IMR-90 (cell line): ENCODE results near the gene COA6. TPM values are rescaled to one million over a fixed set of nuclear protein-coding genes. Genes with fewer than 3 reads are reported as not detected.

Experiments used
- ATAC-seq: fragments of 200-7000 bp; cut with Tn5 transposase; 2 replicates; pipeline ENCODE4 v1.9.1; 2020; ENCODE audit warnings: low read depth, mild to moderate bottlenecking, moderate library complexity
- BruUV-seq: library from RNA; stranded (reverse); fragments of 400-500 nt; replicated peaks from 2 replicates; lab custom pipeline; 2021; lab: Mats Ljungman, UMichigan
- CTCF ChIA-PET: fragments of 300-600 bp; formaldehyde crosslinking; extraction: SDS; loops from one replicate; lab custom pipeline; 2021; ENCODE audit warnings: antibody characterized with exemption; lab: Yijun Ruan, JAX
- POLR2A ChIA-PET: fragments of 300-600 bp; sonication (Branson Sonifier 250); formaldehyde crosslinking; loops from one replicate; lab custom pipeline; 2022; ENCODE audit warnings: antibody characterized with exemption; ENCODE audit not compliant: unreplicated experiment; lab: Charles Lee
- DNase-seq: peaks from one replicate; pipeline ENCODE4 v3.0.0; 2013
- H2AFZ ChIP-seq: replicated peaks from 2 replicates; pipeline ENCODE3; 2013; ENCODE audit warnings: low read length, mild to moderate bottlenecking; ENCODE audit not compliant: poor library complexity
- H2AK5ac ChIP-seq: 2 replicates; pipeline ENCODE4 v1.6.1; 2013; ENCODE audit warnings: low read depth, low read length, inconsistent platforms
- H2AK9ac ChIP-seq: replicated peaks from 2 replicates; pipeline ENCODE3; 2013; ENCODE audit warnings: mild to moderate bottlenecking, low read depth, low read length, moderate library complexity; ENCODE audit not compliant: poor library complexity
- H2BK120ac ChIP-seq: 2 replicates; pipeline ENCODE4 v1.6.1; 2013; ENCODE audit warnings: low read depth, low read length, inconsistent platforms
- H2BK15ac ChIP-seq: 3 replicates; pipeline ENCODE4 v1.6.1; 2013; ENCODE audit warnings: low read depth, low read length, inconsistent platforms
- H2BK20ac ChIP-seq: 2 replicates; pipeline ENCODE4 v1.6.1; 2013; ENCODE audit warnings: low read depth, mild to moderate bottlenecking, inconsistent platforms, low read length, moderate library complexity
- H2BK5ac ChIP-seq: 2 replicates; pipeline ENCODE4 v1.6.1; 2013; ENCODE audit warnings: mild to moderate bottlenecking, low read depth, low read length, inconsistent platforms; ENCODE audit not compliant: poor library complexity, severe bottlenecking
- H3K14ac ChIP-seq: replicated peaks from 2 replicates; pipeline ENCODE4 v1.6.1; 2013; ENCODE audit warnings: low read depth, low read length, inconsistent platforms
- H3K18ac ChIP-seq: 2 replicates; pipeline ENCODE4 v1.6.1; 2013; ENCODE audit warnings: low read depth, low read length, control low read depth
- H3K23ac ChIP-seq: 2 replicates; pipeline ENCODE4 v1.6.1; 2013; ENCODE audit warnings: low read depth, low read length, inconsistent platforms
- H3K27ac ChIP-seq: 2 replicates; pipeline ENCODE4 v1.5.1; 2013; ENCODE audit warnings: mild to moderate bottlenecking, control low read depth, low read length; ENCODE audit not compliant: insufficient read depth
- H3K27me3 ChIP-seq: 2 replicates; pipeline ENCODE4 v1.6.1; 2013; ENCODE audit warnings: low read length; ENCODE audit not compliant: control insufficient read depth, insufficient read depth
- H3K36me3 ChIP-seq: 2 replicates; pipeline ENCODE4 v1.6.1; 2013; ENCODE audit warnings: low read length, mixed read lengths; ENCODE audit not compliant: control insufficient read depth, insufficient read depth
- H3K4ac ChIP-seq: 2 replicates; pipeline ENCODE4 v1.6.1; 2013; ENCODE audit warnings: low read depth, low read length, inconsistent platforms
- H3K4me1 ChIP-seq: 2 replicates; pipeline ENCODE4 v1.6.1; 2013; ENCODE audit warnings: low read length, mixed read lengths; ENCODE audit not compliant: control insufficient read depth, insufficient read depth
- H3K4me2 ChIP-seq: 2 replicates; pipeline ENCODE4 v1.6.1; 2013; ENCODE audit warnings: low read depth, mild to moderate bottlenecking, control low read depth, low read length, moderate library complexity
- H3K4me3 ChIP-seq: 2 replicates; pipeline ENCODE4 v1.5.1; 2013; ENCODE audit warnings: low read depth, mild to moderate bottlenecking, control low read depth, low read length, moderate library complexity; ENCODE audit not compliant: insufficient read depth
- H3K56ac ChIP-seq: 2 replicates; pipeline ENCODE4 v1.6.1; 2013; ENCODE audit warnings: low read length, inconsistent platforms; ENCODE audit not compliant: insufficient read depth; ENCODE audit errors: extremely low read depth
- H3K79me1 ChIP-seq, 2 experiments: 2 replicates each; pipeline ENCODE4 v1.6.1; 2013; ENCODE audit warnings: low read length in 2 of 2, inconsistent platforms in 1 of 2, low read depth in 1 of 2
- H3K9ac ChIP-seq: 2 replicates; pipeline ENCODE4 v1.6.1; 2013; ENCODE audit warnings: low read depth, low read length, control low read depth
- H3K9me1 ChIP-seq: 2 replicates; pipeline ENCODE4 v1.6.1; 2013; ENCODE audit warnings: low read length, inconsistent platforms; ENCODE audit not compliant: insufficient read depth
- H3K9me3 ChIP-seq: 2 replicates; pipeline ENCODE4 v1.6.1; 2013; ENCODE audit warnings: low read length; ENCODE audit not compliant: control insufficient read depth, insufficient read depth
- H4K20me1 ChIP-seq: 2 replicates; pipeline ENCODE4 v1.6.1; 2013; ENCODE audit warnings: low read length, inconsistent platforms; ENCODE audit not compliant: insufficient read depth
- H4K5ac ChIP-seq: 2 replicates; pipeline ENCODE4 v1.6.1; 2013; ENCODE audit warnings: mild to moderate bottlenecking, low read depth, low read length, control low read depth
- H4K8ac ChIP-seq, 2 experiments: 2 replicates each; pipeline ENCODE4 v1.6.1; 2013; ENCODE audit warnings: low read depth in 2 of 2, low read length in 2 of 2, control low read depth in 1 of 2, inconsistent platforms in 1 of 2
- H4K91ac ChIP-seq: 2 replicates; pipeline ENCODE4 v1.6.1; 2013; ENCODE audit warnings: low read depth, low read length, inconsistent platforms; ENCODE audit not compliant: insufficient read depth
- BHLHE40 ChIP-seq: fragments of 150-350 bp; IDR thresholded peaks from 2 replicates; pipeline ENCODE4 v1.6.1; 2016; ENCODE audit warnings: mild to moderate bottlenecking, low read depth, low read length
- CEBPB ChIP-seq: IDR thresholded peaks from 2 replicates; pipeline ENCODE4 v1.6.1; 2012; ENCODE audit warnings: low read depth, low read length, improper control_type of control experiment
- CHD1 ChIP-seq: IDR thresholded peaks from 2 replicates; pipeline ENCODE4 v1.6.1; 2012; ENCODE audit warnings: low read depth, low read length, improper control_type of control experiment
- FOS ChIP-seq: fragments of 150-350 bp; IDR thresholded peaks from 2 replicates; pipeline ENCODE4 v1.6.1; 2016; ENCODE audit warnings: low read depth, low read length
- MAFK ChIP-seq: IDR thresholded peaks from 2 replicates; pipeline ENCODE4 v1.6.1; 2012; ENCODE audit warnings: low read depth, low read length, improper control_type of control experiment
- MAZ ChIP-seq: IDR thresholded peaks from 2 replicates; pipeline ENCODE4 v1.6.1; 2012; ENCODE audit warnings: low read depth, mild to moderate bottlenecking, low read length, improper control_type of control experiment, moderate library complexity, borderline replicate concordance
- MXI1 ChIP-seq: IDR thresholded peaks from 2 replicates; pipeline ENCODE4 v1.6.1; 2012; ENCODE audit warnings: low read depth, mild to moderate bottlenecking, low read length, moderate library complexity, borderline replicate concordance
- NFE2L2 ChIP-seq: fragments of 150-350 bp; IDR thresholded peaks from 2 replicates; pipeline ENCODE4 v1.6.1; 2016; ENCODE audit warnings: low read depth, mild to moderate bottlenecking, low read length
- POLR2A ChIP-seq: IDR thresholded peaks from 2 replicates; pipeline ENCODE4 v1.6.1; 2012; ENCODE audit warnings: mild to moderate bottlenecking, low read depth, low read length
- RAD21 ChIP-seq: IDR thresholded peaks from 2 replicates; pipeline ENCODE4 v1.6.1; 2012; ENCODE audit warnings: low read length, improper control_type of control experiment
- RCOR1 ChIP-seq: IDR thresholded peaks from 2 replicates; pipeline ENCODE4 v1.6.1; 2012; ENCODE audit warnings: mild to moderate bottlenecking, low read length, improper control_type of control experiment; ENCODE audit not compliant: insufficient replicate concordance
- RFX5 ChIP-seq: IDR thresholded peaks from 2 replicates; pipeline ENCODE4 v1.8.0; 2012; ENCODE audit warnings: low read depth, mild to moderate bottlenecking, low read length, moderate library complexity
- SMC3 ChIP-seq: fragments of 150-350 bp; IDR thresholded peaks from 2 replicates; pipeline ENCODE4 v1.6.1; 2016; ENCODE audit warnings: low read depth, mild to moderate bottlenecking, antibody characterized with exemption, low read length, moderate library complexity
- WGBS, 2 experiments: methylation state at CpG; one replicate each; pipeline versions ENCODE4 v1.1.5 to v1.1.7; 2013; ENCODE audit warnings: missing lambda C conversion rate in 2 of 2; ENCODE audit not compliant: insufficient read length in 1 of 2; ENCODE audit errors: extremely low coverage in 2 of 2; 5-methylcytosine and 5-hydroxymethylcytosine counted together
- dilution Hi-C: fragments of 300-500 bp; cut with HindIII; formaldehyde crosslinking; loops from one replicate; pipeline ENCODE4 v1.14.3; 2018; ENCODE audit warnings: low sequenced_read_pairs; ENCODE audit not compliant: unreplicated experiment
- in situ Hi-C: fragments of 300-500 bp; cut with MboI; formaldehyde crosslinking; loops from 3 replicates; pipeline ENCODE4 v1.14.3; 2019; ENCODE audit warnings: low sequenced_read_pairs, inconsistent platforms, mixed read lengths
- intact Hi-C: fragments of 100-400 bp; cut with micrococcal nuclease; formaldehyde crosslinking; loops from 2 replicates; pipeline ENCODE4 v1.10.0; 2022
- polyA plus RNA-seq, 3 experiments: library from polyadenylated mRNA; depleted of rRNA; stranded (reverse); fragments of >200 nt; gene quantifications; 2 replicates each; pipeline ENCODE4 v1.2.3, GENCODE V29; 2012; ENCODE audit warnings: low replicate concordance in 1 of 3
- total RNA-seq: library from RNA; depleted of rRNA; stranded (reverse); fragments of >200 nt; gene quantifications from 2 replicates; pipeline ENCODE4 v1.2.3, GENCODE V29; 2012
- TF ChIP-seq, protein P1 (sequence below): fragments of 150-350 bp; IDR thresholded peaks from 2 replicates; pipeline ENCODE4 v1.6.1; 2016; ENCODE audit warnings: low read depth, mild to moderate bottlenecking, low read length, moderate library complexity, borderline replicate concordance
- TF ChIP-seq, protein P2 (sequence below): conservative IDR thresholded peaks from 2 replicates; pipeline ENCODE4 v1.5.1; 2012; ENCODE audit warnings: mild to moderate bottlenecking, low read depth, low read length, improper control_type of control experiment
- TF ChIP-seq, protein P3 (sequence below): fragments of 150-350 bp; IDR thresholded peaks from 2 replicates; pipeline ENCODE4 v1.6.1; 2017; ENCODE audit warnings: mild to moderate bottlenecking, antibody characterized with exemption, low read length, low read depth

The COA6 gene
- total and polyA plus RNA-seq, 2 of the 4 experiments (the other 2 are of a cell fraction) = 6.8 to 14.3 TPM

DNA sequence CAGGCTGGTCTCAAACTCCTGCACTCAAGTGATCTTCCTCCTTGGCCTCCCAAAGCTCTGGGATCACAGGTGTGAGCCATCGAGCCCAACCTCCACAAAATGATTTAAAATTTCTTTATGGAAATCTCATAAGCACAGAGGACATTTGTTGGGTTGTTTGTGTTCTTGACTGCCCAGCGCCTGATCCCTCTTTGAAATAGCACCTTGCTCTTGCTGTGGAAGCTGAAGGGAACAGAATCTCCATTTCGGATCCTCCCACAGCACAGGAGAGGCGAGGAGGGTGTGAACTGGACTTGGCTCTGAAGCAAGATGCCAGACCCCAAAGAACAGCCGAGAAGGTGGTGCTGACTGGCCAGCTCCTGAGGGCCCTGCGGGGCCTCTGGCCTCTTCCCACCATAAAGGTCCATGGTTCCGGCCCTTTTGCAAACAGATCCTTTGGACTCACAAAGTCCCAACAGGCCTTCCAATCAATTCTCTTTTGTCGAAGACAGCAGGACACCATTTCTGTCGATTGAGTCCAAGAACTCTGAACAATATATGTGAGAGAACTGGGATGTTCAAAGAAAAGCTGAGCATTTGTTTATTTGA lies 45.6 kb upstream of the COA6 start:
- Histone ChIP-seq H2BK20ac (no peak overlapping the region), H3K4ac (no peak overlapping the region), H3K27ac (no peak overlapping the region), H3K4me3 (no peak overlapping the region), H3K9ac (no peak overlapping the region), H4K8ac (no peak overlapping the region), H2AK5ac (no peak overlapping the region), H3K9me3 (no peaks in the 10 kb centered on the region), H3K23ac (no peak overlapping the region), H3K56ac (no peak overlapping the region), H4K20me1 (no peaks in the 10 kb centered on the region), H3K18ac (no peak overlapping the region), H3K4me2 (no peak overlapping the region), H3K79me1 (no peaks in the 10 kb centered on the region), H2BK120ac (no peak overlapping the region), H3K14ac (no peak overlapping the region), H2AK9ac (no peak overlapping the region), H3K4me1 (peaks cover 3% of the 10 kb centered on the region), H2BK5ac (no peak overlapping the region), H4K91ac (no peak overlapping the region), H3K36me3 (no peaks in the 10 kb centered on the region), H4K5ac (no peak overlapping the region), H2AFZ (no peak overlapping the region), H3K9me1 (no peaks in the 10 kb centered on the region), H3K27me3 (peaks cover 4% of the 10 kb centered on the region), H2BK15ac (no peak overlapping the region)
- TF ChIP-seq NFE2L2 (no peak), RFX5 (no peak), FOS (no peak), MAZ (no peak), MAFK (no peak), SMC3 (no peak), MXI1 (no peak), RCOR1 (no peak), POLR2A (no peak), CEBPB (no peak), CHD1 (no peak), RAD21 (no peak), BHLHE40 (no peak)
- TF ChIP-seq, protein P1, sequence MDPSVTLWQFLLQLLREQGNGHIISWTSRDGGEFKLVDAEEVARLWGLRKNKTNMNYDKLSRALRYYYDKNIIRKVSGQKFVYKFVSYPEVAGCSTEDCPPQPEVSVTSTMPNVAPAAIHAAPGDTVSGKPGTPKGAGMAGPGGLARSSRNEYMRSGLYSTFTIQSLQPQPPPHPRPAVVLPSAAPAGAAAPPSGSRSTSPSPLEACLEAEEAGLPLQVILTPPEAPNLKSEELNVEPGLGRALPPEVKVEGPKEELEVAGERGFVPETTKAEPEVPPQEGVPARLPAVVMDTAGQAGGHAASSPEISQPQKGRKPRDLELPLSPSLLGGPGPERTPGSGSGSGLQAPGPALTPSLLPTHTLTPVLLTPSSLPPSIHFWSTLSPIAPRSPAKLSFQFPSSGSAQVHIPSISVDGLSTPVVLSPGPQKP = no peak
- TF ChIP-seq, protein P2, sequence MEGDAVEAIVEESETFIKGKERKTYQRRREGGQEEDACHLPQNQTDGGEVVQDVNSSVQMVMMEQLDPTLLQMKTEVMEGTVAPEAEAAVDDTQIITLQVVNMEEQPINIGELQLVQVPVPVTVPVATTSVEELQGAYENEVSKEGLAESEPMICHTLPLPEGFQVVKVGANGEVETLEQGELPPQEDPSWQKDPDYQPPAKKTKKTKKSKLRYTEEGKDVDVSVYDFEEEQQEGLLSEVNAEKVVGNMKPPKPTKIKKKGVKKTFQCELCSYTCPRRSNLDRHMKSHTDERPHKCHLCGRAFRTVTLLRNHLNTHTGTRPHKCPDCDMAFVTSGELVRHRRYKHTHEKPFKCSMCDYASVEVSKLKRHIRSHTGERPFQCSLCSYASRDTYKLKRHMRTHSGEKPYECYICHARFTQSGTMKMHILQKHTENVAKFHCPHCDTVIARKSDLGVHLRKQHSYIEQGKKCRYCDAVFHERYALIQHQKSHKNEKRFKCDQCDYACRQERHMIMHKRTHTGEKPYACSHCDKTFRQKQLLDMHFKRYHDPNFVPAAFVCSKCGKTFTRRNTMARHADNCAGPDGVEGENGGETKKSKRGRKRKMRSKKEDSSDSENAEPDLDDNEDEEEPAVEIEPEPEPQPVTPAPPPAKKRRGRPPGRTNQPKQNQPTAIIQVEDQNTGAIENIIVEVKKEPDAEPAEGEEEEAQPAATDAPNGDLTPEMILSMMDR = no peak
- TF ChIP-seq, protein P3, sequence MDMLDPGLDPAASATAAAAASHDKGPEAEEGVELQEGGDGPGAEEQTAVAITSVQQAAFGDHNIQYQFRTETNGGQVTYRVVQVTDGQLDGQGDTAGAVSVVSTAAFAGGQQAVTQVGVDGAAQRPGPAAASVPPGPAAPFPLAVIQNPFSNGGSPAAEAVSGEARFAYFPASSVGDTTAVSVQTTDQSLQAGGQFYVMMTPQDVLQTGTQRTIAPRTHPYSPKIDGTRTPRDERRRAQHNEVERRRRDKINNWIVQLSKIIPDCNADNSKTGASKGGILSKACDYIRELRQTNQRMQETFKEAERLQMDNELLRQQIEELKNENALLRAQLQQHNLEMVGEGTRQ = no peak
- intact Hi-C loops (no loop called here), dilution Hi-C loops (no loop called here), in situ Hi-C loops (no loop called here)
- no peak for ATAC-seq
- whole genome bisulfite sequencing, 2 experiments = 61% methylated on average over 4 of the region's 9 CpGs; no CpG with 5 or more reads in 1 of the 2 experiments
- no TSS peak for BruUV-seq
- ChIA-PET POLR2A (no interaction called here), CTCF (interaction anchor here (1.2 to 4.0 kb wide), 3 partner anchors 9 to 215 kb away, joined by 3 to 16 read pairs (median 3); no protein-coding TSS in a partner anchor)
- DNase-seq = no peak
